COR-L47 (cell line): ENCODE measurements around the gene LILRA5.
"Not testable (repeated sequence)": the region's sequence is repeated elsewhere in the genome, so short reads cannot be mapped to it uniquely, and the experiment has no call there.

Source experiments
- DNase-seq: peaks from one replicate; lab custom pipeline; 2025; lab: John Stamatoyannopoulos, UW

Gene LILRA5

DNA sequence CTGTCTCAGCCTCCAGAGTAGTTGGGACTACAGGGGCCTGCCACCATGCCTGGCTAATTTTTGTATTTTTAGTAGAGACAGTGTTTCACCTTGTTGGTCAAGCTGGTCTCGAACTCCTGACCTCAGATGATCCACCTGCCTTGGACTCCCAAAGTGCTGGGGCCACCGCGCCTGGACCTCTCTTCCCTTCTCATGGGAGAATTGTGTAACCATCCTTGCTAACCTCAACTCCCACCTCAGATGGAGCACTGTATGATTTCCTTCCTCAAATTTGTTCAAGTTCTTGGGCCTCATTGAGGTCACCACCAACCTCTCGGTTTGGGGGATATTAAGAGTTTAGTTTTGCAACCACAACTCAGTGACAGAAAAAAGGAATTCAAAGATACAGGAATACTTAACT is 10.7 kb downstream of the LILRA5 start:
- DNase-seq, result no peak

DNA sequence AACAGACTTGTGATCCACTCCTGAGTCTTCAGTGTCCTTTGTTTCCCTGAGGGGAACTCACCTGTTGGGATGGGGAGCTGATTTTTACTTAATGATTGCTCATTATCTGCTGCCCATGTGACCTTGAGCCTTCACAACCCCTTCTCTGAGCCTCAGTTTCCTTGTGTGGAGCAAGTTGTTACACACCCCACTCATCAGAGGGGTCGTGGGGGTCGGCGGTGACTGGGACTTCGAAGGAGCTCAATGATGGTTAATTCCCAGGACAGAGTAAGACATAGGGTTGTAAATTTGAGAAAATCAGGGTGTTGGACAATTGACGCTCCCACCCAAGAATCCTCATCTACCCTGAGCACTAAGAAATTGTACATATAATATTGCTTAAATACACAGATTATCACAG is 13.5 kb downstream of the LILRA5 start:
- DNase-seq, result no peak

- DNase-seq, result no peak
These were observed 13.9 kb downstream of the LILRA5 start for GRCh38 chr19:54299126-54299498.

- no peak for DNase-seq
These were observed 14.4 kb downstream of the LILRA5 start for GRCh38 chr19:54298357-54299125.

GRCh38 chr19:54297759-54298305 is 15.1 kb downstream of the LILRA5 start:
- DNase-seq, result no peak

GRCh38 chr19:54294539-54294938 is 18.4 kb downstream of the LILRA5 start:
- DNase-seq, result no peak

DNA sequence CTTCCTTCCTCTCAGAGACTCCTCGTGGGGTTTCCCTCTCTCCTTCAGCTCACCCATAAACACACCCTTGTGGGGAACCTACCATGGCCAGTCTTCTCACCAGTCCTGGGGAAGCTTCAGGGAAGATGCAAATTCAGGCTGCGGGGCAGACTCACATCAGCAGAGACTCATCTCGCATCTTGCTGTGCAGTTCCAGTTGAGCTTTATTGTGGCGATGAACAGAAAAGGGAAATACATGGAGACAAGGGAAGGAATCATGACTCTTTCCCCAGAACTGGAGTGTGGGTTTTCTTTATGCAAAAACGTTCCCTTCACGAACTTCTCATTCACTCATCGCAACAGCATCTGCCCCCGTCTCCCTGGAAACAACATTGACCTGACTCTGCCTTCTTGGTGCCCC is 23.8 kb downstream of the LILRA5 start:
- DNase-seq, result not testable (repeated sequence)

DNA sequence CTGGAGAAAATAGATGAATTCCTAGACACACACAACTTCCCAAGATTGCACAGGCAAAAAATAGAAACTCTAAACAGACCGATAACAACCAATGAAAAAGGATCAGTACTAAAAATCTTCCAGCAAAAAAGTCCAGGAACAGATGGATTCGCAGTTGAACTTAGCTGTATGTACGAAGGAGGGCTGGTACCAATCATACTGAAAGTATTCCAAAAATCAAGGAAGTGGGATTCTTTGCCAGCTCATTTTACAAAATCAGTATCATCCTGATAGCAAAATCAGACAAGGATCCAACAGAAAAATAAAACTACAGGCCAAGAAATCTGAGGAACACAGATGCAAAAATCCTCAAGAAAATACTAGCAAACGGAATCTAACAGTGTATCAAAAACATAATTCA is 25.5 kb downstream of the LILRA5 start:
- no peak for DNase-seq

- not testable (repeated sequence) for DNase-seq
These were observed 26.7 kb downstream of the LILRA5 start for GRCh38 chr19:54286283-54286682.

DNA sequence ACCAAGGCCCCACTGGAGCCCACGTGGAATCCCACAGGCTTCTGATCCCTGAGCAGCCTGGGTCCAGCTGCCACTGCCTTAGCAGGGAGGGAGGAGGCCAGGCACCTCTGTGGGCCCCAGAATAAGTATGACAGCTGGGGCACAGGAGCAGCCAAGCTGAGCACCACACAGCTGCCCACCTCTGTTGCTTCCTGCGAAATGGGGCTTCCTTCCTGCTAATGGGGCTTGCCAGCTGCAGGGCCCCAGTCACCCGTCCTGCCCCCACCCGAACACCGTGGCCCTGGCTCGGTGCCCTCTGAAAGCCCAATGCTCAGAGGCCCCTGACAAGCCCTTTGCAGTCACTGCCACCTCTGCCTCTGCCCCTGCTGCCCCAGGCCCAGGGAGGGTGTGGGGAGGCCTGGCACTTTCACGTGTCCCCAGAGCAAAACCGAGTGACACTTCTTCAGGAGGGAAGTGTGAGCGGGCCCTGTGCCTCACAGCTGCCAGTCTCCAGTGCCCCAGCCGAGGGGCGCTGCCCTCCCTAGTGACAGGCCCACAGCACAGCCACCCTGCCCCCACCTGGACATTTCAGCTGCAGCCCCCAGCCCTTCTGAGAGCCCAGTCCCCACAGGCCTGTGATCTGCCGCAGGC is 27.4 kb downstream of the LILRA5 start:
- not testable (repeated sequence) for DNase-seq

DNA sequence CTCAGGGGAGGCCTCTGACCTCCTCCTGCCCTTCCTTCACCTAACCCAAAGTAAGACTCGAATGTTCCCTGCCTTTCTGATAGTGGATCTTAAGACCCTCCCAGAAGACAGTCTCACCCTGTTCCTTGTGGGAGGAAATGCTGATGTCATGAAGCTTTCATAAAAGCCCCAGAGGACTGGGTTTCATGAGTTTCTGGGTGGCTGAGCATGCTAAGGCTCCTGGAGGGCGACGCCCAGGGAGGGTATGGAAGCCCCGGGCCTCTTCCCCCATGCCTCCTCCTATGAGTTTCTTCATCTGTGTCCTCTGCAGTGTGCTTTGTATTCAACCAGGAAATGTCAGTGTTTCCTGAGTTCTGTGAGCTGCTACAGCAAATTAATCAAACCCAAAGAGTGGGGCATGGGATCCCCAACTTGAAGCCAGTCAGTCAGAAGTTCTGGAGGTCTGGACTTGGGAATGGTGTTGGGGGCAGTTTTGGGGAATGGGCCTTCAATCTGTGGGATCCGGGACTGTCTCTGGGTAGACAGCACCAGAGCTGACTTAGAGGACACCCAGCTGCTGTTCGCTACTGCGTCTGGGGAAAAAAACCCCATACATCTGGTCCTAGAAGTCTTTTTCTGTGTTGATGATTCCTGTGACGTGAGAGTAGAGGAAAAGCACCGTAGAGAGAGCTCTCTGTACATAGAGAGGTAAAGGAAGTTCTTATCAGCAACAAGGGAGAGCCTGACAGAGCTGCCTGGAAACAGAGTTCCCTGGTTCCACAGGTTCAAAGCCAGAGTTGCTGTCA is 30.1 kb downstream of the LILRA5 start:
- DNase-seq, result no peak

GRCh38 chr19:54281729-54282075 is 31.3 kb downstream of the LILRA5 start:
- DNase-seq, result not testable (repeated sequence)

GRCh38 chr19:54281007-54281728 is 31.8 kb downstream of the LILRA5 start, which contains the start of gene LILRB2:
Gene LILRB2 (minus strand): TSS chr19:54281110. CDS start chr19:54280496, 614 bp downstream.
- no peak for DNase-seq

- DNase-seq, result not testable (repeated sequence)
These were observed 32.5 kb downstream of the LILRA5 start for GRCh38 chr19:54280441-54280840.

DNA sequence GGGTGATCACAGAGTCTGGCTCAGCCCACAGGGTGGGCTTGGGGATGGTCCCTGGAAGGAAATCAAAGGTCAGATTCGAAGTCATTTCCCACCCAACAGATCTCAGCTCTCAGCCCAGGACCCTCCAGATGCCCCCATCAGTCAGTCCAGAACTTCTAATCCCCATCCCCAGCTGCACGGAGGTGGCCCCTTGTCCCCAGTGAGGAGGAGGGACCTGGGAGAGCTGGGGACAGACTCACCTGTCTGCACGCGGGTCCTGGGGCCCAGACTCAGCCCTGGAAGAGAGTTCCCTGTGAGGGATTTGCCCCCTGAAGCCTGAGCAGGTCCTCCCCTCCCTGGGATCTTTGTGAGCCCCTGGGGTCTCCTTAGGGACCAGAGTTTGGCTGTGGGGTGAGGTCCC is 32.9 kb downstream of the LILRA5 start:
- DNase-seq, result not testable (repeated sequence)

GRCh38 chr19:54279406-54279962 is 33.5 kb downstream of the LILRA5 start:
- no peak for DNase-seq

GRCh38 chr19:54278571-54279195 is 34.3 kb downstream of the LILRA5 start:
- not testable (repeated sequence) for DNase-seq

- not testable (repeated sequence) for DNase-seq
These were observed 34.9 kb downstream of the LILRA5 start for GRCh38 chr19:54278056-54278455.

GRCh38 chr19:54277111-54277615 is 35.8 kb downstream of the LILRA5 start:
- not testable (repeated sequence) for DNase-seq

DNA sequence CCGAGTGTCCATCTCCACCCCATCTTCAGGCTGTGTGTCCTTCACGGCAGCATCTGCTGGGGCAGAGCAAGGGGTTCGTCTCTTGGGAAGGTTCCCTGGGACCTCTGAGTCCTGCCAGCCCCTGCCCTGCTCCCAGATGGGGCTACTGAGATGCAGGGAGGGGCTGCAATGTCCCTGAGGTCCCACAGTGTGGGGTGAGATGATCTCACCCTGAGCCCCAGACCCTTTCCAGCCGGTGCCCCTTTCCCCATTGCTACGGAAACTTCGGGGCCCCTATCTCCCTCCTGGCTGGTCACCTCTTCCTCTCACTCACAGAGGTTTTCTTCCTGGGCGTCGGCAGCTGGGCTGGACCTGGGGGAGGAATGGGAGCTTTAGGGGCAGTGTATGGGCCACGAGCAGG is 37.0 kb downstream of the LILRA5 start:
- no peak for DNase-seq

DNA sequence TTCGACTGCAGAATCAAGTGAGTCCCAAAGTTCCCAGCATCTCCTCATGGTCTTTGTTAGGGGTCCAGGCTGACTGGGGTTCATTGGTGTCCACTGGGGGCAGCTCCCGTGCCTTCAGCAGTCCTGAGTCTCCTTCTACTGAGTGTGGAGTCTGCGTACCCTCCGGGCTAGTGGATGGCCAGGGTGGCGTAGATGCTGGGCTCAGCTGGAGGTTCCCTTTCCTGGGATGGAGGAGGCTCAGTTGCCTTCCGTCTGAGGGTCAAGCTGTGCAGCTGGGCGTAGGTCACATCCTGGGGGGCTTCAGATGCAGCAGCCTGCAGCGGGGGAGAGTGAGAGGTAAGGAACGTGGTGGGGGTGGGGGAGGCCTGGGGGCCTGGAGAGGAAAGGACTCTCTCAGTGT is 38.5 kb downstream of the LILRA5 start:
- not testable (repeated sequence) for DNase-seq
